Peyer's patch (tissue), 4 donors: Measurements from ENCODE around the gene EDARADD.

ENCODE experiments used
- POLR2A ChIP-seq, 2 donors: fragments of 450-650 bp; IDR thresholded peaks; one replicate each; pipeline ENCODE4 v1.5.1; 2017; ENCODE audit warnings: antibody characterized with exemption in 2 of 2, mild to moderate bottlenecking in 2 of 2, moderate library complexity in 2 of 2
- TF ChIP-seq, protein P1 (sequence below), 6 experiments: fragments of 450-650 bp in 4 of 6; fragments of 200-600 bp in 2 of 6; sonication (generic) in 1 of 6; IDR thresholded peaks; one replicate each; pipeline ENCODE4 v1.5.1; 2017 to 2019; ENCODE audit warnings: antibody characterized with exemption in 6 of 6, mild to moderate bottlenecking in 3 of 6, moderate library complexity in 1 of 6

- TF ChIP-seq, protein P1, sequence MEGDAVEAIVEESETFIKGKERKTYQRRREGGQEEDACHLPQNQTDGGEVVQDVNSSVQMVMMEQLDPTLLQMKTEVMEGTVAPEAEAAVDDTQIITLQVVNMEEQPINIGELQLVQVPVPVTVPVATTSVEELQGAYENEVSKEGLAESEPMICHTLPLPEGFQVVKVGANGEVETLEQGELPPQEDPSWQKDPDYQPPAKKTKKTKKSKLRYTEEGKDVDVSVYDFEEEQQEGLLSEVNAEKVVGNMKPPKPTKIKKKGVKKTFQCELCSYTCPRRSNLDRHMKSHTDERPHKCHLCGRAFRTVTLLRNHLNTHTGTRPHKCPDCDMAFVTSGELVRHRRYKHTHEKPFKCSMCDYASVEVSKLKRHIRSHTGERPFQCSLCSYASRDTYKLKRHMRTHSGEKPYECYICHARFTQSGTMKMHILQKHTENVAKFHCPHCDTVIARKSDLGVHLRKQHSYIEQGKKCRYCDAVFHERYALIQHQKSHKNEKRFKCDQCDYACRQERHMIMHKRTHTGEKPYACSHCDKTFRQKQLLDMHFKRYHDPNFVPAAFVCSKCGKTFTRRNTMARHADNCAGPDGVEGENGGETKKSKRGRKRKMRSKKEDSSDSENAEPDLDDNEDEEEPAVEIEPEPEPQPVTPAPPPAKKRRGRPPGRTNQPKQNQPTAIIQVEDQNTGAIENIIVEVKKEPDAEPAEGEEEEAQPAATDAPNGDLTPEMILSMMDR (IDR thresholded peaks at IDR 0.05) = no peak
- no peak for TF ChIP-seq POLR2A (IDR thresholded peaks at IDR 0.05)
Observed at GRCh38 chr1:236422517-236422876, 28.4 kb downstream of the EDARADD start.
